Chondrocyte (in vitro differentiated cells): ENCODE results near the gene LRRC63. TPM values are rescaled to one million over a fixed set of nuclear protein-coding genes. Genes with fewer than 3 reads are reported as not detected.

Source experiments
- DNase-seq: peaks from one replicate; pipeline ENCODE4 v3.0.0; 2021; ENCODE audit warnings: mixed read lengths, low spot score
- H3K27ac Mint-ChIP-seq: one replicate; pipeline ENCODE4 v1.8.0; 2021; ENCODE audit warnings: mild to moderate bottlenecking, moderate library complexity, mixed read lengths; ENCODE audit not compliant: unreplicated experiment
- H3K27me3 Mint-ChIP-seq: 2 replicates; pipeline ENCODE4 v1.8.0; 2021; ENCODE audit warnings: low read depth, mixed read lengths
- H3K36me3 Mint-ChIP-seq: 2 replicates; pipeline ENCODE4 v1.8.0; 2021; ENCODE audit warnings: low read depth, mixed read lengths
- H3K4me1 Mint-ChIP-seq: 2 replicates; pipeline ENCODE4 v1.8.0; 2021; ENCODE audit warnings: low read depth, mild to moderate bottlenecking, mixed read lengths
- H3K4me3 Mint-ChIP-seq: one replicate; pipeline ENCODE4 v1.8.0; 2021; ENCODE audit warnings: mild to moderate bottlenecking, moderate library complexity, mixed read lengths; ENCODE audit not compliant: unreplicated experiment
- H3K9me3 Mint-ChIP-seq: 2 replicates; pipeline ENCODE4 v1.8.0; 2021; ENCODE audit warnings: low read depth, mixed read lengths
- total RNA-seq: library from RNA; stranded (reverse); gene quantifications from 3 replicates; pipeline ENCODE4 v1.2.1, GENCODE V29; 2021
- TF ChIP-seq, protein P1 (sequence below): fragments of 200-600 bp; sonication (generic); IDR thresholded peaks from 2 replicates; pipeline ENCODE4 v1.5.0; 2021; ENCODE audit warnings: antibody characterized with exemption, mild to moderate bottlenecking, moderate library complexity

The LRRC63 gene
- total RNA-seq, 1 donor from 2014 or later, result 0.15 TPM

DNA sequence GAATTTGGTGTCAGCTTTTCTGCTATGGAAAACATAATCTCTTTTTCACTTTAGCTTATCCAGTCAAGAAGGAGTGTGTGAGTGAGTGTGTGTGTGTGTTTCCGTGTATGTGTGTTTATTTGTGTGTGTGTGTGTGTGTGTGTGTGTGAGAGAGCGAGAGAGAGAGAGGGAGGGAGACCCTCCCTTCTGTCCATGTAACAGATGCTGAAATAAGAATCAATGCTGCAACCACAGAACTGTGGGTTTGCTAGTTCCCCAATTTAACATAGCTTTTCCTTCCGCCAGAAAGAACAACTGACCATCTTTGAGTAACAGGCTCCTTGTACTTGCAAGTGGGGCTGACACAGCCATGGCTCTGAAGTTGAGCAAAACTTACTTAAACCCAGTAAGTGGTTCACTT lies 35.0 kb upstream of the LRRC63 start:
- TF ChIP-seq, protein P1, sequence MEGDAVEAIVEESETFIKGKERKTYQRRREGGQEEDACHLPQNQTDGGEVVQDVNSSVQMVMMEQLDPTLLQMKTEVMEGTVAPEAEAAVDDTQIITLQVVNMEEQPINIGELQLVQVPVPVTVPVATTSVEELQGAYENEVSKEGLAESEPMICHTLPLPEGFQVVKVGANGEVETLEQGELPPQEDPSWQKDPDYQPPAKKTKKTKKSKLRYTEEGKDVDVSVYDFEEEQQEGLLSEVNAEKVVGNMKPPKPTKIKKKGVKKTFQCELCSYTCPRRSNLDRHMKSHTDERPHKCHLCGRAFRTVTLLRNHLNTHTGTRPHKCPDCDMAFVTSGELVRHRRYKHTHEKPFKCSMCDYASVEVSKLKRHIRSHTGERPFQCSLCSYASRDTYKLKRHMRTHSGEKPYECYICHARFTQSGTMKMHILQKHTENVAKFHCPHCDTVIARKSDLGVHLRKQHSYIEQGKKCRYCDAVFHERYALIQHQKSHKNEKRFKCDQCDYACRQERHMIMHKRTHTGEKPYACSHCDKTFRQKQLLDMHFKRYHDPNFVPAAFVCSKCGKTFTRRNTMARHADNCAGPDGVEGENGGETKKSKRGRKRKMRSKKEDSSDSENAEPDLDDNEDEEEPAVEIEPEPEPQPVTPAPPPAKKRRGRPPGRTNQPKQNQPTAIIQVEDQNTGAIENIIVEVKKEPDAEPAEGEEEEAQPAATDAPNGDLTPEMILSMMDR, result no peak
- no peak overlapping the region for H3K4me3 Mint-ChIP-seq
- H3K36me3 Mint-ChIP-seq, result no peaks in the 10 kb centered on the region
- no peaks in the 10 kb centered on the region for H3K4me1 Mint-ChIP-seq
- no peaks in the 10 kb centered on the region for H3K27me3 Mint-ChIP-seq
- DNase-seq, result no peak
- no peaks in the 10 kb centered on the region for H3K9me3 Mint-ChIP-seq
- no peak overlapping the region for H3K27ac Mint-ChIP-seq

DNA sequence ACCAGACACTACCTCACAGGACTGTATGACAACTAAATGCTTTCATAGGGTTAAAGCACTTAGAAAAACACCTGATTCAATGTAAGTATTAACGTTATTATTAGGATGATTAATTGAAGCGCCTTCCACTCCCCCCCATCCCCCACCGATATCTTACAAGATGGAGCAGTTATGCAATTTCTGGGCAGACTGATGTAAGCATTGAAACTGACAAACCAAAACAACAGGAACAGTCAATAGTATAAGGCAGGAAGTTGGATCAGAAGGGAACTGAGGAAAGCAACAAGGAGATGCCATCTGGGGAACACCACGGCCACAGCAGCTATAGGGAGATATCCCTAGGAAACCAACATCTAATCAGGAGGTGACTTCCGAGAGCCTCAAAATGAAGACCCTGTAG lies 33.6 kb upstream of the LRRC63 start:
- no peaks in the 10 kb centered on the region for H3K9me3 Mint-ChIP-seq
- no peaks in the 10 kb centered on the region for H3K4me1 Mint-ChIP-seq
- H3K27me3 Mint-ChIP-seq, result no peaks in the 10 kb centered on the region
- H3K4me3 Mint-ChIP-seq, result no peak overlapping the region
- DNase-seq, result no peak
- TF ChIP-seq, protein P1, result no peak
- no peak overlapping the region for H3K27ac Mint-ChIP-seq
- no peaks in the 10 kb centered on the region for H3K36me3 Mint-ChIP-seq

DNA sequence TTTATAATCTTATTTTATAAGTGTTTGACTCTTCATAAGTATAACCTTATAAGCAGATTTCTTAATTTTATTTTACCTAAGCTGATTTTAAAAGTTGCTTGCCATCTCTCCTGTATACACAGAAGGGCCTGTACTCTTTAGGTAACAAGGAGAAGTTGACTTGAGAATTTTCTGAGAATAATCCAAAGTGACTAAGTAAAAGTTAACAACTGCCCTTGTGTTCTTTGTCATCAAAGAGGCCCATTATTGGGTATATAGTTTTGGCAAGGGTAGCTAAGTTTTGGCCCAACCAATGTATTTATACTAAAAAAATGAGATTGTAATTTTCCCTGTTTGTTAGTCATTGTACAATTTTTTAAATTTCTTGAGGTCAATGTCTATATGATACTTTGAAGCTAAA lies 32.9 kb upstream of the LRRC63 start:
- H3K9me3 Mint-ChIP-seq, result no peaks in the 10 kb centered on the region
- TF ChIP-seq, protein P1, result no peak

DNA sequence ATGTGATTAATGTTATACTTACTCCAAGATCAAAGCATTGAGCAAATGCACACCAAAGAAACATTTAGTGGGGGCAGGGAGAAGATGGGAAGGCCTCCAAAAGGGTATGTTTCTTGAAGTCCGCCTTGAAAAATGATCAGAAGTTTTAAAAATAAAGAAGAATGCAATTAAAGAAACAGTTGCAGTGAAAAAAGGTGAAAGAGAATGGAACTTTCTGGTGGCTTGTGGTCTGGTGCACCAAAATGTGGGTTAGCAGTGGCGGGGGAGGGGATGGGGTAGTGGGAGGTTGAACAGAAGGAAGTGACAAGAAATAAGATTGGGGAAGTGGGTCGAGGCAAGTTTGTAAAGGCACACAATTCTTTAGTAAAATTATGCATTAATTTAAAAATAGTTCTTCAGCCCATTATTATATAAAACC lies 32.2 kb upstream of the LRRC63 start:
- no peak overlapping the region for H3K27ac Mint-ChIP-seq
- DNase-seq, result no peak
- TF ChIP-seq, protein P1, result no peak
- H3K27me3 Mint-ChIP-seq, result no peaks in the 10 kb centered on the region
- no peaks in the 10 kb centered on the region for H3K4me1 Mint-ChIP-seq
- H3K9me3 Mint-ChIP-seq, result no peaks in the 10 kb centered on the region
- no peaks in the 10 kb centered on the region for H3K36me3 Mint-ChIP-seq
- H3K4me3 Mint-ChIP-seq, result no peak overlapping the region

More for the DNA sequence above, 32.9 kb upstream of the LRRC63 start:
- DNase-seq, result no peak
- Mint-ChIP-seq H3K36me3 (no peaks in the 10 kb centered on the region), H3K4me1 (no peaks in the 10 kb centered on the region), H3K27me3 (no peaks in the 10 kb centered on the region), H3K4me3 (no peak overlapping the region), H3K27ac (no peak overlapping the region)

DNA sequence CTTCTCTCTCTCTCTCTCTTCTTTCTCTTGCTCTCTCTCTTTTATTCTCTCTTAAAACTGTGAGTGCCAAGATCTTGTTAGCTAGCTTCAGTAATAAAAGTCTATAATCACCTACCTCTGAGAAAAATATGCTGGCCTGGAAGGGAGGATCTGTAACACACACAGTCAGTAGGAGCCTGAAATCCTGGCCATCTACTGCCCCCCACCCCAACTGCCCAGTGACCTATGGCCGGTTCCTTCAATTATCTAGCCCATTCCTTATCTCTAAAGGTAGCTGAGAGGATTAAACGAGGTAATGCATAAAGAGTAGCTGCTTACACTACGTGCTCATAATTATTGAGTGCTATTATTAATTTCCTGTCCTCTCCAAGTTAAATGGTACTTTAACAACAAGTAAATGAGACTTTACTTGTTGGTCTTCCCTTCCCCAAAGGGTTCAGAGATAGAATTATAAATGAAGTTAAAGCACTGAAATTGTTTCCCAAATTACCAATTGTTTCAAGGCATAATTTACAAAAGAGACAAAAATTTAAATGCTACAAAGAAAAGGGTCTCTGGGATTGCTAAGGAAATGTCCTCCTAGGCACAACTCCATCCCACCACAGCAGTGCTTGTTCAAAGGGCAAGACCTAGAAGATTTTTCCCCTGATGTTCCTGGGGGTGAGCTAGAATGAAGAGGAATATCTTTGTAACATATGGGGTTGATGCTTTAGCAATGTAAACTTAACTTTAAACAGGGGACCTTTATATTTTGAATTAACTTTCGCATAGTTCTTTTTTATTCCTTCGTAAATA lies 31.6 kb upstream of the LRRC63 start:
- H3K4me3 Mint-ChIP-seq, result no peak overlapping the region
- DNase-seq, result no peak

More for the DNA sequence above, 31.6 kb upstream of the LRRC63 start:
- Mint-ChIP-seq H3K36me3 (no peaks in the 10 kb centered on the region), H3K4me1 (no peaks in the 10 kb centered on the region), H3K9me3 (no peaks in the 10 kb centered on the region), H3K27me3 (no peaks in the 10 kb centered on the region), H3K27ac (no peak overlapping the region)
- TF ChIP-seq, protein P1, result no peak
